ENCODE data around the gene GABRB2. TPM values are rescaled to one million over a fixed set of nuclear protein-coding genes. Genes with fewer than 3 reads are reported as not detected.
"Not testable (repeated sequence)": the region's sequence is repeated elsewhere in the genome, so short reads cannot be mapped to it uniquely, and the experiment has no call there.

GABRB2 gene
- total RNA-seq, 2 donors from 2014 or later: not detected

DNA sequence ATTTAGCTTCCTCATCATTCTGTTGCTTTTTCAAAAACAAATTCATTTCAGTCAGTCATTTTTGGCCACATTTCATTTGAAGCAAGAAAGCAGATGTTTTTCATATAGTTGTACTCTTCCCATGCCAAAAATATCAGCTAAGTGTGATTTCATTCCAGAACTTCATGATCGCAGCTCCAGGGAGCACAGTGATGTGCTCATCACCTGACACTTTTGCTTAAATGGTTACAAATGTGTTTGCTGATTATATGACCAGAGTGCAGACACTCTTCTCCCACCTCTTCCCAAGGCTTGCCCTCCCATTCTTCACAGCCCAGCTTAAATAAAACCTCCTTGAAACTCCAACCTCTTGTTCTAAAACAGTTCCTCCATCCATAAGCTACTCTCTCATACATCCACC, 32.6 kb downstream of the GABRB2 start:
- ATAC-seq: no peak
- Mint-ChIP-seq H3K9me3 (peaks cover 16 to 29% of the 10 kb centered on the region in 2 donors), H3K27ac (no peak overlapping the region), H3K36me3 (peaks cover 0 to 4% of the 10 kb centered on the region in 2 donors)
- DNase-seq (ENCODE audit: low spot score in 2 of 2): no peak

DNA sequence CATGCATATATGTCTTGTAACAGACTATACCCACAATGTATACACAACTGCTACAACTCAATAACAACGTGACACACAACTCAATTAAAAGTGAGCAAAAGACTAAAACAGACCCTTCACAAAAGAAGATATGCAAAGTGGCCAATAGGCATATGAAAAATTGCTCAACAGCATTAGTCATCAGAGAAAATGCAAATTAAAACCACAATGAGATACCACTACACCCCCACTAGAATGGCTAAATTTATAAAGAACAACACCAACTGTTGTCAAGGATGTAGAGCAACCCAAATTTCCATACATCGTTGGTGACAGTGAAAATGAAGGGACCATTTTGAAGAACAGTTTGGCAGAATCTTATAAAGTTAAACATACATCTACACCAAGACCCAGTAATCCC, 38.9 kb downstream of the GABRB2 start:
- DNase-seq (ENCODE audit: low spot score in 2 of 2) (no peak), ATAC-seq (no peak)
- no peak overlapping the region for H3K27ac Mint-ChIP-seq
- H3K9me3 Mint-ChIP-seq: peaks cover 7 to 18% of the 10 kb centered on the region in 2 donors
- H3K36me3 Mint-ChIP-seq: peaks cover 0 to 3% of the 10 kb centered on the region in 2 donors

DNA sequence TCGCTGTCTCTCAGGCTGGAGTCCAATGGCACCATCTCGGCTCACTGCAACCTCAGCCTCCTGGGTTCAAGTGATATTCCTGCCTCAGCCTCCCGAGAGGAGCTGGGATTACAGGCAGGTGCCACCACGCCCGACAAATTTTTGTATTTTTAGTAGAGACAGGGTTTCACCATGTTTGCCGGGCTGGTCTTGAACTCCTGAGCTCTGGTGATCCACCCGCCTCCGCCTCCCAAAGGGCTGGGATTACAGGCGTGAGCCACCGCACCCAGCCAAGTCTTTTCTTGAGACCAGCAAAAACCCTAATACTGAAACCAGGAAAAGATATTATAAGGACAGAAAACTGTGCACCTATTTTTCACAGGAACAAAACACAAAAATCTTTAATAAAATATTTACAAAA, 41.4 kb downstream of the GABRB2 start:
- ATAC-seq; DNase-seq (ENCODE audit: low spot score in 2 of 2); H3K9me3 Mint-ChIP-seq; H3K27ac Mint-ChIP-seq; H3K36me3 Mint-ChIP-seq: not testable (repeated sequence)

DNA sequence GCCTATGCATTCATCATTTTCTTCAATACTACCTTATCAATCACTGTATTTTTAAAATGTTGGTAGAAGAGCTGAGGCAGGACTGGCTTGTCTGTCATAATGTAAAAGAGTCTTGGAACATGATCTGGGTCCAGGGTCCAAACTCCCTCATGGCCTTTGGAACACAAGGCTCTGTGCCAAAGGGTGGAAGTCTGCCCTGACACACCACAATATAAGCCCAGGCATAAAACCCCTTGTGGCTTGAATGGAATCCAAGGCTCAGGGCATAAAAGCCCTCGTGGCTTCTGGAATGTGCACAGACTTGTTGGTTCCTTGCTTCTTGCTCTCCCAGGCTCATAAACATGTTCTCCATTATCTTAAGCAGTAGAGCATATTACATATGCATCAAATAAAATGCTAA, 48.0 kb downstream of the GABRB2 start:
- Mint-ChIP-seq H3K9me3 (peaks cover 0 to 5% of the 10 kb centered on the region in 2 donors), H3K27ac (no peak overlapping the region), H3K36me3 (peaks cover 0 to 6% of the 10 kb centered on the region in 2 donors)
- ATAC-seq: no peak
- DNase-seq (ENCODE audit: low spot score in 2 of 2): no peak

DNA sequence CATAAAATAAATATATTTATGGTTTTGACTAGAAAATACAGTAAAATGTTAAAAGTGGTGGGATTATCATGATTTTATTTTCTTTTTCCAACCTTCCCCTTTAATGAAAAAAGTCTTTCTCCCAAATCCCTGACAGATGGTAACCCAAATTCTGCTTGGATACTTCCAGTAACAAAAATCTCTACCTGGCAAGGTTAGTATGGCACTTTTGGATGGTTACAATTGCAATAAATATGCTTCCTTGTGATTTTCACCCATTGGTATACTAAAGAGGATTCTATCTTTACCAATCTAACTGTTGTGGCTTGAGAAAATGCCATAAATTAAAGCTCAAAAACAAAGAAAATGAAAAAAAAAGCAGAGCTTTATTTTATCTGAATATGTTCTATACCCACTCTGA, 62.8 kb downstream of the GABRB2 start:
- DNase-seq (ENCODE audit: low spot score in 2 of 2): no peak
- H3K36me3 Mint-ChIP-seq: no peaks in the 10 kb centered on the region
- no peak for ATAC-seq

DNA sequence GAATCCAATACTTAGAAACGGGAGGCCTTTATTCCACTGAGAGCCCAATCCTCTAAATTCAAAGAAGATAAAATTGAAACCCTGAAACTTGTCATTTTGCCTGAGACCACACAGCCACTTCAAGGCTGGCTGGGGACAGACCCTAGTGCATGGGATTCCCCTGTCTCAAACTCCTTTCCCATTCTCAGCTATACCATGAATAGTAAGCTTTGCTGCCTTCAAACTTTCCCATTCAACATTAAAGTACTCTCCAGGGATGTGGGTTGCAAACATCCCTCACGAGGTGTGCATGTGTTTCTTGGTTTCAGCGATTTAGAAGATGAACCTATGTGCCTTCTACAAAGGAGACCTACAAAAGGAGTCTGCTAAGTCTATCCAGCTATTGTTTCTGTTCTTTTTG, 64.6 kb downstream of the GABRB2 start:
- ATAC-seq (no peak), DNase-seq (ENCODE audit: low spot score in 2 of 2) (no peak)
- no peak overlapping the region for H3K27ac Mint-ChIP-seq
- no peaks in the 10 kb centered on the region for H3K36me3 Mint-ChIP-seq
- peaks cover 4 to 6% of the 10 kb centered on the region in 2 donors for H3K9me3 Mint-ChIP-seq

More for the DNA sequence above, 62.8 kb downstream of the GABRB2 start:
- H3K27ac Mint-ChIP-seq: no peak overlapping the region
- peaks cover 4 to 6% of the 10 kb centered on the region in 2 donors for H3K9me3 Mint-ChIP-seq

DNA sequence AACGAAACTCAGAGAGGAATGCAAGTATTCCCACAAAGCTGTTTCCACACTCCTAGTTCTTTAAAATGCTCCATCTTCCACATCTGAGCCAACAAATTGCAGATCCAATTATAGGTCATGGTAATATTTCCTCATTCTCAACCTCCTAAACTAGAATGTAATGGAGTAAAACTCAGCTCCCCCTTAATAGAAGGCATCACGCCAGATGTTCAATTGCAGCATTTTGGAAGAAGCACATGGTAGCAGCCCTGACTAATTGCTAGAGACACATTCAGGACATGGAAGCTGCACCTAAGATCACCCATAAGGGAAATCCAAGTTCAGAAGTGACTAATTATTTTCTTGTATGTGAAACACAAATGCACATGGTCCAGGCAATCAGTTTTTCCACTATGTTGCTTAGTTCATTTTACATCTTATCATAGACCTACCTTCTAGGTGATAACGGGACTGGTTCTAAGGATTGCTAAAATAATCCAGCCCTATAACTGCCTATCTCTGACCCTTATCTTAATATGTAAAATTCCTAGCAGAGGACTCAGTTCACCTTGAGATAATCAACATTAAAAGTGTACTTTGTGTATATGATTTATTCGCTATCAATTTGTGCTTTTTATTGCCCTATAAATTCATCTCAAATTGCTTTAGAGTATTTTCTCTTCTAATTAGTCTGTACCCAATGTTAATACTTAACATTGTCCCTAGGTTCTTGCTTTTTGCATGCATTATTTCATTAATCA, 75.1 kb downstream of the GABRB2 start:
- DNase-seq (ENCODE audit: low spot score in 2 of 2) (no peak), ATAC-seq (no peak)
- Mint-ChIP-seq H3K9me3 (peaks cover 16 to 19% of the 10 kb centered on the region in 2 donors), H3K27ac (no peak overlapping the region), H3K36me3 (no peaks in the 10 kb centered on the region)

DNA sequence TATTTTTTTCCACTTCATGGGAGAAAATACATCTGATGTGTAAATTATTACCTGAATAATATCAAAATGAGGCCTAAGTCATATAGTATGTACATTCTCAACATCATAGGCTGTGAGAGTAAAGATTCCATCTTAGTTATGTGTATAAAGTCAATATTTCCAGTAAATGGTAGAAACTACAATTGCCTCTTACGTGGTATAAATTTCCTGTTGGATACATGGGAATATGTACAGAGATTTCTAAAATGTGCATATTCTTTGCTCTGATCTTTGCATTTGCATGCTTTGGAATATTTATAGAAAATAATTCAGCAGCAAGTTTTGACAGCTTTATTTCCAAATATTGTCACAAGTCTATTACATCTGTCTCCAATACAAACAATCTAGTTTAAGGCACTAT, 78.8 kb downstream of the GABRB2 start:
- Mint-ChIP-seq H3K27ac (no peak overlapping the region), H3K9me3 (peaks cover 10 to 14% of the 10 kb centered on the region in 2 donors), H3K36me3 (no peaks in the 10 kb centered on the region)
- ATAC-seq (no peak), DNase-seq (ENCODE audit: low spot score in 2 of 2) (no peak)

DNA sequence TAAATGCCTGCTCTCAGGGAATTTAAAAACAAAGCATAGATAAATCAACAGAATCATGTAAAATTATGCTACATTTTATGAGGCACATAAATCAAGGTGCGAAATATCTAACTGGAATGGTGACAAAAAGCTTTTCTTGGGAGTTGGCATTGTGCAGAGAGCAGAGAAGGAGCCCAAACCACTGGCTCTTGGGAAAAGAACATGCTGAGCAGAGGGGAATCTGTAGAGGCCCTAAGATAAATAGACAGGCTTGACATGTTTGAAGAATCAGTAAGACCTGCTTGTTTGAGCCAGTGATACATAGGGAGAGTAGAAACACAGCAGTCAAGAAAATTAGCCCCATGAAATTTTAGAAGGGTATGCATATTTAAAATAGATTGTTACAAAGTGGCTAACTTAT, 85.8 kb downstream of the GABRB2 start:
- DNase-seq (ENCODE audit: low spot score in 2 of 2): no peak
- H3K9me3 Mint-ChIP-seq: peaks cover 5 to 7% of the 10 kb centered on the region in 2 donors
- H3K27ac Mint-ChIP-seq: no peak overlapping the region
- ATAC-seq: no peak
- no peaks in the 10 kb centered on the region for H3K36me3 Mint-ChIP-seq

DNA sequence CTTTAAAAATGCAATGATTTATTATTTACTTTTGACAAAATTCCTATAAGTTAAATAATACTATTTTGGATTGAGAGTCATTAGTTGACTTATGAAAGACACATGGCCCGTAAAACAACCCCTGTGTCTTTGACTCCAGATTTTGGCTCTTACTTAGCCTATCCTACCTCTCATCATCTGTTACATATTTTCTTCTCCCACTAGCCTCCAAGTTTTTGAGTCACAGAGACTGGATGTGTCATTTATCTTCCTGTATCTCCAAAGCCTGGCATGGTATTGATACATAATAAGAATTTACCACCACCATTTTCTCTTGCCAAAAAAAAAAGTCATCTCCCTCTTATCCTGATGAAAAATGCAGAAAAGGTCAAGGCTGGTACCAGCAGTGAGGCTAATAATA, 99.9 kb downstream of the GABRB2 start:
- ATAC-seq: no peak
- Mint-ChIP-seq H3K27ac (no peak overlapping the region), H3K9me3 (peaks cover 2 to 3% of the 10 kb centered on the region in 2 donors), H3K36me3 (no peaks in the 10 kb centered on the region)
- no peak for DNase-seq (ENCODE audit: low spot score in 2 of 2)

DNA sequence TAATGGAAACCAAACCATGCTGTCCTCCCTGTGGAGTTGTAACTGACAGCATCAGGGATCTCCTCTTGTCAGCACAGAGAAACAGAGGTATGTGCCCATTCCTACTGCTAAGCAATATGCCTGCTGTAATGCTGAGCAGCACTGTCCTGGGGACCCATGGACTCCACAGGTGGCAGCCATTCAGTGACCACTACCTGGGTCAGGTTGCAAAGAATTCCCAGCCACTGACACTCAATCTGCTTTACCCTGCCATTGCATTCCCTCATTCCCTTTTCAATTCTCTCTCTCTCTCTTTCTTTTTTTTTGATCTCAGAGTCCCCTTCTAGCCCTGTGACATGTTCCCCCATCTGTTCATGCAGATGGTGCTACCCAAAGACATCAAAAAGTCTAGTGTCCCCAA, 104.1 kb downstream of the GABRB2 start:
- no peak overlapping the region for H3K27ac Mint-ChIP-seq
- ATAC-seq: no peak
- no peak for DNase-seq (ENCODE audit: low spot score in 2 of 2)
- no peaks in the 10 kb centered on the region for H3K36me3 Mint-ChIP-seq
- peaks cover 15 to 16% of the 10 kb centered on the region in 2 donors for H3K9me3 Mint-ChIP-seq

DNA sequence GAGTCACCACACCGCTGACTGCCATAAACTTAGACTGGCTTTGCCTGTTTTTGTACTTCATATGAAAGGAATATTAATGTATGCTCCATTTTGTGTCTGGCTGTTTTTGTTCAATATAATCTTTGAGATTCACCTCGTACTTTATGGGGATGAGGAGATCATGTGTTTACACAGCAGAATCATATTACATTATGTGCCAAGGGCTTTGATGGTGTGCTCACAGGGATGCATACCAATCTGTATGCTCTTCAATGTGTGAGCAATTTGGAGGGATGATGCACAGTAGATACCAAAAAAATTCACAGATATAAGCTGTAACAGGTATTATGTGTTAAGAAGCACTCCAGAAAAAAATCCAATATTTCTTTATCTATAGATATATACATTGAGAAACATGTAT, 113.7 kb downstream of the GABRB2 start:
- ATAC-seq (no peak), DNase-seq (ENCODE audit: low spot score in 2 of 2) (no peak)
- H3K27ac Mint-ChIP-seq: no peak overlapping the region
- H3K9me3 Mint-ChIP-seq: peaks cover 0 to 3% of the 10 kb centered on the region in 2 donors
- H3K36me3 Mint-ChIP-seq: no peaks in the 10 kb centered on the region

DNA sequence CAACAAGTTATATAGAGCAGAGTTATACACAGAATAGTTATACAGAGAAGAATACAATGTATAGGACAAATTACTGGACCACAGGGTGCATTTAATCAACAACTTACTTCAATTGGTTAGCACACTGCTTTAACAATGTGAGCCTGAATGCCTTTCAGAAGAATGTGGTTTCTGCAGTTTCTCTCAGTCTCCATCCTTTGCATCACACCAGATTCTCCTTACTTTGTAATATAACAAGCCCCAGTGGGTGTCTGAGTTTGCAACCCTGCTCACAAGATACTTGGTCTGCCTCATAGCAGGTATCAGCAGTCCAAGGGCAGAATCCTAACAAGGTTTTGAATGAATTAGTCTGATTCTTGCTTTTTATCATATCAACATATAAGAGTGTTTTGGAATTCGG, 114.6 kb downstream of the GABRB2 start:
- no peak for ATAC-seq
- Mint-ChIP-seq H3K9me3 (peaks cover 0 to 3% of the 10 kb centered on the region in 2 donors), H3K27ac (no peak overlapping the region), H3K36me3 (no peaks in the 10 kb centered on the region)
- no peak for DNase-seq (ENCODE audit: low spot score in 2 of 2)

DNA sequence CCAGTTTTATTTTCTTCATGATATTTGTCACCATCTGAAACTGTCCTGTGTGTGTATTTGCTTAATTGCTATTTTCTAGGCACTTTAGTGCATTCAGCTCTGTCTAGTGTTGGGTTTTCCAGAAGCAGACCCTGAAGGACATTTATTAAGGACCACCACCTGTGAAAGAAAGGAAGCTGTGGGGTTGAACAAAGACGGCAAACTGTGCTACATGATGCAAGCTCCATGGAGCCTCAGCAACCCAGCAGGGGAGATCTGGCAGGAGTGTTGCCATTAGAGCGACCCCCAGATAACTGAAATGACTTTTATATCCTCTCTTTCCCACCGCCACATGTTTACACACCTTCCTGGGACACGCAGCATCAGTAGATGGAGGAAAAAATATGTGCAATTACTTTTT, 125.5 kb downstream of the GABRB2 start:
- ATAC-seq (no peak), DNase-seq (ENCODE audit: low spot score in 2 of 2) (no peak)
- Mint-ChIP-seq H3K36me3 (no peaks in the 10 kb centered on the region), H3K9me3 (peaks cover 0 to 6% of the 10 kb centered on the region in 2 donors), H3K27ac (no peak overlapping the region)

DNA sequence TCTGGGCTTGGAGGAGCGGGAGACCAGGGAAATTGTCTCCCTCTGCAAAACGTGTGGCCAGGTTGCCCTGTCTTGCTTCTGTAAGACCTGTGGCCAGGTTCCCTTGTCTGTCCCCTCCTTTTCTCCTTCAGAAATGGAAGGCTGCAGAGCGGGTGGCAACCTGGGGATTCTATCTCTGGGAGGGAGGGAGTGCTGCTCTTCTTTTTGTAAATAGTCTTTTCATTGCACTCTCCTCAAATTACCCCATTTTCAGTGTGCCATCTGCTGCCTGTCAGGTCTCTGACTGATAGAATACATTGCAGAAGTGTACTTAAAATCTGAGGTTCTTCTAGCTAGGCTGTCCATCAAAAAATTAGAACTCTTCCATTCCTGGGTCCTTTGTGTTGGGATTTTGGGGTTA, 126.0 kb downstream of the GABRB2 start:
- H3K9me3 Mint-ChIP-seq: peaks cover 0 to 6% of the 10 kb centered on the region in 2 donors
- DNase-seq (ENCODE audit: low spot score in 2 of 2) (no peak), ATAC-seq (no peak)
- H3K27ac Mint-ChIP-seq: no peak overlapping the region
- no peaks in the 10 kb centered on the region for H3K36me3 Mint-ChIP-seq

DNA sequence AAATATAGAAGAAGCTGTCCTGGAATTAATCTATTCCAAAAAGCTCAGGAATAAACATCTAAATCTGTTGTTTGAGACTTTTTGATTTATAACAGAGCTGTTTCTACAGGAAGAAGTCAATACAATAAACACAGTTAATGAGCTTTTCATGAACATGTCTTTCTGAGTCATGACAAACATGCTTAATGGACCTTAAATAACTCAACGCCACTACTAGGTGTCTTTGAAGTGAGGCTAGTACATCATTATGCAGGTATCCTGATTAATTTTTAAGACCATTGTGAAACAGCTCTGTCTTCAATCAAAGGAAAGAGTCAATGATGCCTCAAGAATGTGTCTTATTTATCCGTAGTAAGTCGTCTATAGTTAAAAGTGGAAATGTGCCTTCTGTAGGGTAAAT, 131.6 kb downstream of the GABRB2 start:
- no peaks in the 10 kb centered on the region for H3K9me3 Mint-ChIP-seq
- H3K36me3 Mint-ChIP-seq: no peaks in the 10 kb centered on the region
- ATAC-seq (no peak), DNase-seq (ENCODE audit: low spot score in 2 of 2) (no peak)
- H3K27ac Mint-ChIP-seq: no peak overlapping the region

DNA sequence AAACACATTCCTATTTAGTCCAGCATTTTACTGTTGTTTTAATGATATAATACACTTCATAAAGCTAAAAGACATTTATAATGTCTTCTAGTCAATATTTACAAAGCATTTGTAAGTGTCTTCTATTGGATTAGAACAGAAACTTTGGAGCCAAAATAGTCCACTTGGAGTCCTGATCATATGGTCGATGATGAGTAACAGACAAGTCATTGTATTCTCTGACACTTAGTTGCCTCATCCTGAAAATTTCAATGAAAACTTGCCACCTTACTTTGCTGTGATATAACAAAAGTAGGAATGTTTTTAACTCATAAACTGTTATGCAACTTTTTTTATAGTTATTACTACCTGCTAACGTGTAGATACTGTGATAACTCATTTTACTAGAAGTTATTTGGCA, 132.5 kb downstream of the GABRB2 start:
- H3K9me3 Mint-ChIP-seq: no peaks in the 10 kb centered on the region
- no peaks in the 10 kb centered on the region for H3K36me3 Mint-ChIP-seq
- H3K27ac Mint-ChIP-seq: no peak overlapping the region
- no peak for ATAC-seq
- no peak for DNase-seq (ENCODE audit: low spot score in 2 of 2)

DNA sequence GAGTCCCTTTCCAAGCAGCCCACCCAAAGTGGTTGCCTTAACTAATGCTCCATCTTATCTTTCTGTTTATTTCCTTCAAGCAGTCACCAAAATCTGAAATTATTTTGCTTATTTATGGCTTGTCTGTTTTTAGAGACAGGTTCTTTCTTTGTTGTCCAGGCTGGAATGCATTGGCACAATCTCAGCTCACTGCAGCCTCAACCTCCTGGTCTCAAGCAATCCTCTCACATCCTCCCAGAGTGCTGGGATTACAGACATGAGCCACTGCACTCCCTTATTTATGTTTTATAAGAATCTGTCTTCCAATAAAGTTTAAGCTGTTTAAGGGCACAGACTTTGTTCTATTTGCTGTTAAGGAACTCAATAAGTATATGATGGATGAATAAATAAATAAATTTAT, 133.7 kb downstream of the GABRB2 start:
- ATAC-seq (no peak), DNase-seq (ENCODE audit: low spot score in 2 of 2) (no peak)
- no peaks in the 10 kb centered on the region for H3K9me3 Mint-ChIP-seq
- no peak overlapping the region for H3K27ac Mint-ChIP-seq
- no peaks in the 10 kb centered on the region for H3K36me3 Mint-ChIP-seq
